GDM1 (cell line): ENCODE measurements around the gene HAT1.
A peak's percentile ranks its signal among the peaks of the same experiment; 100 is the strongest.

Experiments
- DNase-seq: peaks from one replicate; lab custom pipeline; 2025; lab: John Stamatoyannopoulos, UW

HAT1 gene

GRCh38 chr2:171919453-171919852 is 2.8 kb upstream of the HAT1 start:
- no peak for DNase-seq

DNA sequence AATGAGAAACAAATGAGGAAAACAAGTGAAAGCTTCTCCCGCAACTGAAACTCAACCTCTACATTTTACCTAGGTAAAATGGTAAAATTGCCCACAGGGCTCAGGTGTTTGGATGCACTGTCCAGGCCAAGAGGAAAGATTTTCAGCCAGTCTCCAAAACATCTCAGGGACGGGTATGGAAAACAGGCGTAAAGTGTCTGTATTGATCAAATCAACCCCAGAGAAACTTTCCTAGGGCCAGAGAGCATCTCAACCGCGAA is 361 bp upstream of the HAT1 start:
- DNase-seq: no peak

GRCh38 chr2:171923206-171923605 is 945 bp downstream of the HAT1 start:
- DNase-seq: no peak

DNA sequence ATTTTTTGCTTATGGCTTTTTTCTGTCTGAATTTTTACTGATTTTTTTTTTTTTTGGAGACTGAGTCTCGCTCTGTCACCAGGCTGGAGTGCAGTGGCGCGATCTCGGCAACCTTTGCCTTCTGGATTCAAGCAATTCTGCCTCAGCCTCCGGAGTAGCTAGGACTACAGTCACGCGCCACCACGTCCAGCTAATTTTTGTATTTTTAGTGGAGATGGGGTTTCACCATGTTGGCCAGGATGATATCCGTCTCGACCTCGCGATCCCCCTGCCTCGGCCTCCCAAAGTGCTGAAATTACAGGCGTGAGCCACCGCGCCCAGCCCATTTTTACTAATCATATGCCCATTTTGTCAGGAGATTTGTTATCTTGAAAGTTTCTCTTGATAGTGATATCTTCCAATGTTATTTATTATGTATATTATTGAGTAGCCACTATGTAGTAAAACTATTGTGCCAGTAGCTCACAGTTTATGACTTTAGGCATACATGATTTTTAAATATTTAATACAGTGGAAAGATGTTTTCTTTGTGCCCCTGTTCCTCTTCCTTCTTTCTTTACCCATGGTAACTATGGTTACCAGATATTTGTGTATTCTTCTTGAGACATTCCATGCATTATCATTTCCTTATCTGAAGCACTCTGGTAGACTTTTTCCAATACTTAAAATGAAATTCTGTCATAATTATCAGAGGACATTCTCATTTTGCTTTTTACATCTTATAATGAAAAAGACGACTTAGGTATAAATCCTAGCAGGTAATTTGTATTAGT is 2.1 kb downstream of the HAT1 start:
- DNase-seq: no peak

DNA sequence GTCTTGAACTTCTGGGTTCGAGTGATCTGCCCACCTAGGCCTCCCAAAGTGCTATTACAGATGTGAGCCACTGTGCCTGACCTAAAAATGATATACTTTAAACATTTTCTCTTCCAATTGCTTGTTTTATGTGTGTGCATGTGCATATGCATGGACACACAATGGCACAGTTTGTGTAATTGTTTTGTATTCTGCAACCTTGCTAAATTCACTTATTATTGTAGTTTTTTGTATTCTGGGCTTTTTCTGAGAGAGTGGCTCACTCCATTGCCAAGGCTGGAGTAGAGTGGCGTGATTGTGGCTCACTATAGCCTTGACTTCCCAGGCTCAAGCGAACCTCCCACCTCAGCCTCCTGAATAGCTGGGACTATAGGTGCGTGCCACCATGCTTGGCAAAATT is 8.1 kb downstream of the HAT1 start:
- DNase-seq: no peak

DNA sequence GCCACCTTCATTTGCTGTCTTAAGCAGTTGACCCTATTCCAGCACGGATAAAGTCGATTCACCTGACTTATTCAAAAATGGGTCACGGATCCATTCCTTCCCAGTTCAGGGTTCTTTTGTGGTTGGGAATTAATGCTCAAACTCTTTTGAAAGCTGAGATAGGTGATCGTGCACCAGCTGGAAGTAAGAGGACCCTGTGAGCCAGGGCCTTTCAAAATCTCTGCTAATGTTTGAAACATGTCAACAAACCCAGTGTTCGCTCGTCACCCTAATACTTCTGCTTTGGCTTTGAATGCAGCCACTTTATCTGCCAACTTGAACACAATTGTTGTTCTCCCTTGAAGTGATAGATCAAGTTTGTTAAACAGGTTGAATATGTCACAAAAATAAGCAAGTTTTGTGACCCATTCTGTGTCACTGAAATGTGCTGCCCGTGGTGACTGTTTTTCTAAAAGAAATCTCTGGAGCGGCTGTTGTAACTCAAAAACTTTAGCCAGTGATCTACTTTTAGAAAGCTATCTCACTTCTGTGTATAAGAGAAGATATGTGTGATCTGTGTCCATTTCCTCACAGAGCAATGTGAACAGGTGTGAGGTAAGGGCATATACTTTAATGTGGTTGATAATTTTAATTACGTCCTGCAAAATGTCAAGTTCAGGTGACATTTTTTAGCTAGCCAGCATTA is 16.9 kb downstream of the HAT1 start:
- no peak for DNase-seq

- no peak for DNase-seq
Measured at GRCh38 chr2:171939743-171940071, 17.4 kb downstream of the HAT1 start.

DNA sequence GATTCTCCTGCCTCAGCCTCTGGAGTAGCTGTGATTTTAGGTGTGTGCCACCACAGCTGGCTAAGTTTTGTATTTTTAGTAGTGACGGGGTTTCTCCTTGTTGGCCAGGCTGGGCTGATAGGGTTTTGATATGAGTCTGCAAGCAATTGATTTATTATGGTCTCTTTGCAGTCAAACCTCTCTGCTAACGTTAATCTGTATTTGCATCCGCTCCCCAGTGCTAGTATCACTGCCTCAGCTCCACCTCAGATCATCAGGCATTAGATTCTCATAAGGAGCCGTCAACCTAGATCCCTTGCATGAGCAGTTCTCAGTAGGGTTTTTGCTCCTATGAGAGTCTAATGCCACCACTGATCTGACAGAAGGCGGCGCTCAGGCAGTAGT is 19.0 kb downstream of the HAT1 start:
- DNase-seq: no peak

- no peak for DNase-seq
Measured at GRCh38 chr2:171943869-171944268, 21.6 kb downstream of the HAT1 start.

GRCh38 chr2:171952276-171952675 is 30.0 kb downstream of the HAT1 start:
- DNase-seq: no peak

- no peak for DNase-seq
Measured at GRCh38 chr2:171952748-171953147, 30.5 kb downstream of the HAT1 start.

- DNase-seq: peak; percentile 48
Measured at GRCh38 chr2:171956135-171956825, 34.0 kb downstream of the HAT1 start.

DNA sequence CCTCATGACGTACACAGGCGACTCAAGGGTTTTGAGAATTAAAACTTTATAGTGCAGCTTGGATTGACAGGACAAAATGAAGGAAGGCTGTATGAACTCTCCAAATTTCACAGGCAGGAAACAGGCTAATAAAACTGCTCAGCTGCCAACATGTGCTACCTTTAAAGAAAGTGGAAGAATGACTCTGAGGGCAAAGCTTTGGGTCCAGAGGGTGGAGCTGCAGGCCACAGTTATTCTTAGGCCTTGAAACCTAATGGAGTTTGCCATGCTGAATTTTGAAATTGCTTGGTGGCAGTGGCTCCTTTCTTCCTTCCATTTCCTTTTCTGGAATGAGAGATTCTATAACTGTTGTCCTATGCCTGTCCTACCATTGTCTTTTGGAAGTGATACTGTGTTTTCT is 34.8 kb downstream of the HAT1 start:
- DNase-seq: peak; percentile 20

DNA sequence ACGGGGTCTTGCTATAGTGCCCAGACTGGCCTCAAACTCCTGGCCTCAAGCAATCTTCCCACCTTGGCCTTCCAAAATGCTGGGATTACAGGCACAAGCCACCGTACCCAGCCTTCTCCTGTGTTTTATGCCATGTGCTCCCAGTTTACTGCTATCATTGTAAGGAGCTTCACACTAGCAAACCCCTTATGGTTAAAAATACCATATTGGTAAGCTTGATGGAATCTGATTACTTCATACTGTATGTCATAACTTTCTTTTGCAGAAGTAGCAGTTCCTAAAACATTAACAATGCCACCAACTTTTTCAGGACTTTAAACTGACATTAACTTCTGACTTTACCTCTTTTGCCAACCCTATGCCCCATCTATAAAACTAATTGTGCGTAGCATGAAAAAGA is 36.2 kb downstream of the HAT1 start:
- no peak for DNase-seq

DNA sequence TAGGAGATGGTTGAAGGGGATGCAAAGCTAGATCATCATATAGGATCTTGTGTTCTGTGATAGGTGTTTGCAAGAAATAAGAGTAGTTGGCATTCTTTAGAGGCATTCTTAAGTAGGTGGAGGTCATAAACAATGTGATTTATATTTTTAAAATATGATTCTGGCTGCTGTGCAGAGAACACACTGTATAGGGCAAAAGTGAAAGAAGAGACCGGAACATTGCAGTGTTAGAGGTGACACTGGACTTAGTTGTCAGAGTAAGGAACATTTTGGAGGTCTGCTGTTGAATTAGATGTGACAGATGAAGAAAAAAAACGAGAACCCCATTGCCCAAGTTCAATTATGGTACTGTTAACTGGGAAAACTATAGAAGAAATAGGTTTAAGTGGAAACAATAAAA is 37.7 kb downstream of the HAT1 start:
- DNase-seq: no peak

DNA sequence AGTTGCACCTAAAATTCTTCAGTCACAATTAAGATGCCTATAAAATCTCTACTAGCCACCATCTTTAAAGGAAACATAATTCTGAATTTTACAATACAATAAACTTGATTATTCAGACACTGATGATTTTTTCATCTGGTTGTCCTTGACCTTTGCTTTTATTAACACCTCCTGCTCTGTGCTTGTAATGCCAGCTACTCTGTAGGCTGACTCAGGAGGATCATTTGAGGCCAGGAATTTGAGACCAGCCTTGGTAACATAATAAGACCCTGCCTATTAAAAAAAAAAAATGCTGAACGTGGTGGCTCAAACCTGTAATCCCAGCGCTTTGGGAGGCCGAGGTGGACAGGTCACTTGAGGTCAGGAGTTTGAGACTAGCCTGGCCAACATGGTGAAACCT is 38.3 kb downstream of the HAT1 start:
- no peak for DNase-seq

DNA sequence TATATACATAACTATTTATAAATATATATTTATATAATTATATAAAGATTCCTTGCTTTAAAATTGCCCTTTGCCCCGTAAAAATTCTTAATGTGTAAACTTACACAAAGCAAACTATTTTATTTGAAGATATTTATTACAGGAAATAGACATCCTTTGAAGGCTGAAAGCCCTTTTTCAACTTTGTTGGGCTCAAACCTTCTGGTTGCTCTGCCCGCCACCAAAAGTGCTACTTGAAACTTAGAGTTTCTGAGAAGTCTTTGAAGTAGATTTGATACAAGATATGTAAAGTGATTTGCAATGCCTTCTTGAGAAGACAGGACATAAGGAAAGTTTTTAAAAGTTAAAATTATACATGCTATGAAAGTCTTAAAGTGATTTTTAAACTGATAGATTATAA is 40.9 kb downstream of the HAT1 start:
- DNase-seq: no peak

DNA sequence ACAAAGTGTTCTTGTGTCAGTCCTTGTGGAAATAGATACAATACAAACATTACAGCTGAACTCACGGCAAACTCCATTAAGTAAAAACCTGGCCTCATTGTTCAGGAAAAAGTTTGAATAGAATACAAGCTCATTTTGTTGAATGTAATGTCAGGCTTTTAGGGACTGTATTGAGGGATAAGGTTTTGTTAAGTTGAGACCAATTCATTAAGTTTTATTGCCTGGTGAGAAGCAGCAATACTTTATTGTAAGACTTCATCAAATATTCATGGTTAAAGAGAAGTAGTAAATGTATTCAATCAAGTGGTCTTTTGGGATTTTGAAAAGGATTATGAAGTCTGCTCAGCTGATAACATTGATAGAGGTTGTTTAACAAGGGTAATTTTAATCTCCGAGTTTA is 42.0 kb downstream of the HAT1 start:
- DNase-seq: no peak

DNA sequence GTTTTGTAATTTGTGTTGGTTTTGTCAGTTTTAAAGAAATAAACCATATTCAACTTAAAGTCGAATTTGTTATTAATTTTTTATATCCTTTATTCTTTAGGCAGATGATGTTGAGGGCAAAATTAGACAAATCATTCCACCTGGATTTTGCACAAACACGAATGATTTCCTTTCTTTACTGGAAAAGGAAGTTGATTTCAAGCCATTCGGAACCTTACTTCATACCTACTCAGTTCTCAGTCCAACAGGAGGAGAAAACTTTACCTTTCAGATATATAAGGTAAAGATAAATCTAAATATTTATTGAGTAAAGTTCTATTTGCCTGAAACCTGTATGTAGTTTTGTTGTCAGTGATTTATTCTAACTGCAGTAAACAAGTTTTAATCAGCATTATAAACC is 43.0 kb downstream of the HAT1 start:
- no peak for DNase-seq

DNA sequence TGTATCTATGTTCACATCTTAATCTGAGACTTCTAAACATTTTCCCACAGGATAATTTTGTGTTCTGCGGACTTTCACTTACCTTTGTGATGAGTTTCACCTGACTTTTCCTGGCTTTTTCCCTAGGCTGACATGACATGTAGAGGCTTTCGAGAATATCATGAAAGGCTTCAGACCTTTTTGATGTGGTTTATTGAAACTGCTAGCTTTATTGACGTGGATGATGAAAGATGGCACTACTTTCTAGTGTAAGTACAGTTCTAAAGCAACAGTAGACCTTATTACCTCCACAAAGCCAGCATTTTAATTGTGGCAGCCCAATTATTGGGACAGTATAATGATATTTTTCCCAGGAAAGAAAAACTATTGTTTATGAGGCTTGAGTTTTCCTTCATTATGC is 43.4 kb downstream of the HAT1 start:
- DNase-seq: no peak

DNA sequence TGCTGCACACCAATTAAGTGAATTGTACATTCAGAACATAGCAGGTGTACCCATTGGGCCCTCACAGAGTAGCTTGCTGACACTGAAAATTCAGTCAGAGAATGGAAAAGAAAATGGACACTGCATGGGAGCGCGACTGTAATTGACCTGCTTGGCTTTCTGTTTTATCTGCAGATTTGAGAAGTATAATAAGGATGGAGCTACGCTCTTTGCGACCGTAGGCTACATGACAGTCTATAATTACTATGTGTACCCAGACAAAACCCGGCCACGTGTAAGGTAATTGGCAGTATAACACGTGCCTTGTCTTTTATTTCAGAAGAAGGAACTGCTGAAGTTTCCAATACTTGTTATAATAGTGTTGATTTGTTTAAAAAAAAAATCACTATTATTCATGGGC is 44.0 kb downstream of the HAT1 start:
- no peak for DNase-seq

- no peak for DNase-seq
Measured at GRCh38 chr2:171966688-171967087, 44.4 kb downstream of the HAT1 start.

DNA sequence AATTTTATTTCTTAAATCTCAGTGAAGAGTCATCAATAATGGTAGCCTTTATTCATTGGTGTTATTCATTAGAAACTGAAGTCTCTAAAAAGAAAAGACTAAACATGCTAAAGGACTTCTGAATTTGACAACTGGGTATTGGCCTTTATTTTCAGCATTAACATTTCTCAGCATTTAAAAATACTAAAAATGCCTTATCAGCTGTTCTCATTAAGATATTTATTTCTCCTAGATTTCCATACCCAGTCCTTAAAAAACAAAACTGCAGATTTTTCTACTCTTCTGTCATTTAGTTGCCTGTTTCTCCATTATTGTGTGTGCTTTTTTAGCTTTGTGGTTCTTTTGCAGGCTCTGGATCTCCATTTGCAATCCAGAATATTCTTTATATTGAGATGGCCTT is 46.2 kb downstream of the HAT1 start:
- no peak for DNase-seq
